Fibroblast of villous mesenchyme (primary cell): ENCODE data around the gene INPP5A. TPM values are rescaled to one million over a fixed set of nuclear protein-coding genes. Genes with fewer than 3 reads are reported as not detected.
"Not testable (repeated sequence)": the region's sequence is repeated elsewhere in the genome, so short reads cannot be mapped to it uniquely, and the experiment has no call there.

Source experiments
- DNase-seq: peaks from one replicate; pipeline ENCODE4 v3.0.0-alpha.2; 2010; ENCODE audit warnings: low read depth
- H3K4me3 ChIP-seq: 2 replicates; pipeline ENCODE4 v1.5.1; 2011; ENCODE audit warnings: low read depth, mild to moderate bottlenecking, low read length
- CTCF ChIP-seq: IDR thresholded peaks from 2 replicates; pipeline ENCODE4 v1.5.1; 2012; ENCODE audit warnings: low read depth, mild to moderate bottlenecking, low read length; ENCODE audit not compliant: insufficient read depth
- total RNA-seq: library from RNA; depleted of rRNA; stranded (reverse); fragments of >200 nt; gene quantifications from 2 replicates; pipeline ENCODE4 v1.2.3, GENCODE V29; 2012

INPP5A gene
- total RNA-seq, 1 donor, result 33.2 TPM

- TF ChIP-seq CTCF, result no peak
- DNase-seq, result no peak
- no peak overlapping the region for H3K4me3 ChIP-seq
Observed at GRCh38 chr10:132815168-132815857, 277.7 kb downstream of the INPP5A start.

GRCh38 chr10:132816718-132817117, 279.1 kb downstream of the INPP5A start:
- TF ChIP-seq CTCF, result no peak
- no peak for DNase-seq
- no peak overlapping the region for H3K4me3 ChIP-seq

GRCh38 chr10:132817701-132818211, 280.2 kb downstream of the INPP5A start:
- no peak overlapping the region for H3K4me3 ChIP-seq
- no peak for DNase-seq
- no peak for TF ChIP-seq CTCF

GRCh38 chr10:132820056-132820455, 282.5 kb downstream of the INPP5A start:
- no peak overlapping the region for H3K4me3 ChIP-seq
- no peak for DNase-seq
- TF ChIP-seq CTCF, result no peak

GRCh38 chr10:132825783-132826523, 288.4 kb downstream of the INPP5A start:
- not testable (repeated sequence) for H3K4me3 ChIP-seq, DNase-seq

- TF ChIP-seq CTCF, result no peak
- no peak for DNase-seq
- H3K4me3 ChIP-seq, result no peak overlapping the region
Observed at GRCh38 chr10:132826524-132827422, 289.2 kb downstream of the INPP5A start.

- DNase-seq, result no peak
- TF ChIP-seq CTCF, result no peak
- H3K4me3 ChIP-seq, result no peak overlapping the region
Observed at GRCh38 chr10:132827423-132827789, 289.8 kb downstream of the INPP5A start.
